Measurements from ENCODE around the gene SNRNP25.

SNRNP25 gene

DNA sequence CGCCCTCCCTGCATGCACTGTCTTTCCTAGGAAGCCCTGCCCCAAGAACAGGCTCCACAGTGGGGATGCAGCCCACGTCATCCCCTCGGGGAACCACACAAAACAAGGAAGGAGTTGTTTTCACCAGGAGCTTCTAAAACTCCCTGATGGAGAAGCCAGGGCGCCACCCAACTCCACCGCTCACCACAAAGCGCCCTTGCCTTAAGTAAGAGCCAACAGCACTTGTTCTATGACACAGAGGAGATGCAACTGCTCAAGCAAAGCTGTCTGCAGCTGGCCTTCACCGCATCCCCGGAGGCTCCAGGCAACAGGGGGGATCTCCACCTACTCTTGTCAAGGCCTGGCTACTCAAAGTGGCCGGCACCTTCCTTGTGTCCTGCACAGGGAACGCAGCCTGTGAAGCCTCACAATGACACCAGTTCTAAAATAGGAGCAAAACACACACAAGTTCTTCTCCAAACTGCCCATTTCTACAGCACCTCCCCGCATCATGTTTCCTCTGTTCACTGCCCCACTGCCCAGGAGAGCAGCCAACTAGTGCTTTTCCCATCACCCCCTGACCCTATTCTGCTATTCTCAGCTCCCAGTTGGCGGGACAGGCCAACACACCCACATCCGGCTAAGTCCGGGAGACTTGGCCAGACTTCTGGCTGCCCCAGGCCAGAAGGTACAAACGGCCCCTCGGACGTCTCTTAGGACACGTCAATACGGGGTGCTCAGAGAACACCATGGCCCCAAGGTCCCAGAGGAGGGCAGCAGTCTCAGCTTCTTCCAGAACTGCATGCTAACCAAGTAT lies 48.6 kb downstream of the SNRNP25 start:
- ATAC-seq (no peak), DNase-seq (no peak)

DNA sequence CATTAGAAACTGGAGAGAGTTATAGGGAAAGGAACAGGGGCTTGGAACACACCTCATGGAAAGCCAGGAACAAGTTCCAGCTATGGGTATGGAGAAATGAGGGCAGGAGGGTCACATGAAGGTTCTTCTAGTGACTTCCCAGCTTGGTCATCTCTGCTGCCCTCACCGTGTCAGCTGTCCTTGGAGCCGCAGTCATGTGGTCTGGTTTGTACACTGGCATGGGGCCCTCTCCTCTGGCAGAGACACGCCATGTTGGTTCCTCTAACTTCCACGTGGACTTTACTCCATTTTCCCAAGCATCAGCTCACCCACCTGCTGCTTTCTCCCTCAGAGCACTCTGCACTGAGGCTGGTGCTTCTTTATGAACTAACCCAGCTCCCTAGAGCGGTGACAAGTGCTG lies 50.7 kb downstream of the SNRNP25 start:
- no peak for ATAC-seq

DNA sequence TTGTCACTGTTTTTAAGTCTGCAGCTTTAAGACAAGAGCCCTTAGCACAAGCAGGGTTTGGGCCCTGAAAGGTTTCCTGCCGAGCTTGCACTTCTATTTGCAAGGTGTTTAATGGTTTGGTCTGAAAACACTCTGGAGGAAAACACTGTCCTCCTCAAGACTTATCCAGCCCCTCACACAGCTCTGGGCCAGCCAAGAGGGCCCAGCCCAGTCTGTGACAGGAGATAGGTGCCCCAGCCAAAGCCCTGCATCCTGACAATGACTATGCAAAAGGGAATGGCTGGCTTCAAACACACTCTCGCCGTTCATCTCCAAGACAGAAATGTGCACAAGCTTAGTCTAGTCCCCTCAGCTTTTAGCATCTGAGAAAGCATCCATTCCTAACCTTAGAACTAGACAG lies 51.3 kb downstream of the SNRNP25 start:
- ATAC-seq (no peak), DNase-seq (no peak)

More for the DNA sequence above, 50.7 kb downstream of the SNRNP25 start:
- no peak for DNase-seq

DNA sequence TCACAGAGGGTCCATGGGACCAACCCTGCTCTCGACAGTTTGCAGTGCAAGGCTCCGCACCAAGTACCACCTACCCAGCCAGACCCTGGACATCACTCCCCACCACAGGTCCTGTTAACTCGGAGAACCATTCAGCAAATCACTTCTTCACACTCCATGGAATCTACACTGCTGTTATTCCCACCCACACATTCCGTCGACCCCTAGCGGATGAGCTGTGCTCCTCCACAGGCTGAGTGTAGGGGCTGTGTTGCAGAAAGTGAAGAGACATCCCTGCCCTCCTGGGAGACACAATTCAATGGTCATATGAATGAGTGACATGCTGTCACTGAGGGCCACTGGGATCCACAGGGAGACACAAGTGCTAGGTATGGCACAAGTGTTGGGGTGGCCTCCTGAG lies 51.9 kb downstream of the SNRNP25 start:
- no peak for DNase-seq
- no peak for ATAC-seq

DNA sequence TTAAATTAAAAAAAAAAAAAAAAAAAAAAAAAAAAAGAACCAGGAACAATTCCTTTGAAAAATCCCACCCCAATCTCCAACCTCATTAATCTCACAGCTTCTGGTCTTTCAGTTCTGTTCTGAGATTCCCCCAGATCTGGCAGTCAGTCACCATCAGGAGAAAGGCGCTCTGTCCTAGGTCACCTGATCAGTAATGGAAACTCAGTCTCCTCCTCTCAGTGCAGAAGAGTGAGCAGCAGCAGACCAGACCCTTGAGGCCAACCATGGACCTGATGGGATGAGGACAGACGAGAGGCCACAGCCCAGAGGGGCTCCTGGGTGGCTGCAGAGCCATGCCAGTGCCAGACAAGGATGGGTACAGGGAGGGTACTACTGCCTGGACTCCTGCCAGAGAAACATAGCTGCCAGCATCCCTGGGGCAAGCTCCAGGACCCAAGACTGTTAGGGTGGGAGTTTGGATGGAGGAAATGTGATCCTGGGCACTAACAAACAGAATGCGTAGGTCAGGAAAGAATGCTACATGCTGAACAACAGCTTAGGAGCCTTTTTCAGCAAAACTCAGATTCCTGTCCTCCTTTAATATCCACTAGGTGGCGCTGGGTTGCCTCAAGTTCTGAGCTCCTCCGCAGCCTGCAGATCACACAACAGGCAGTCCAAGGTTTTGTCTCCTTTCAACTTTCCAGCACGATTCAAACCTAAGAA lies 53.1 kb downstream of the SNRNP25 start:
- DNase-seq (peak; percentile 46), ATAC-seq (peak; percentile 65)

Measured in stimulated activated naive CD8-positive, alpha-beta T cell treated with anti-CD3 and anti-CD28 coated beads, Interleukin-15, Interleukin-2, amounts not matched to agents 100 U/mL and 50 U/mL, for 24 hours (primary cell).